K562 (cell line): Measurements from ENCODE around the gene RPS8. TPM values are rescaled to one million over a fixed set of nuclear protein-coding genes. Genes with fewer than 3 reads are reported as not detected.

Source experiments
- CTCFL ChIP-seq: IDR thresholded peaks from 2 replicates; pipeline ENCODE4 v1.6.1; 2011; ENCODE audit warnings: borderline replicate concordance, low read depth, mild to moderate bottlenecking, moderate library complexity, low read length; ENCODE audit not compliant: insufficient read depth, poor library complexity, severe bottlenecking
- GTF3C2 ChIP-seq: IDR thresholded peaks from 3 replicates; pipeline ENCODE4 v1.6.1; 2011; ENCODE audit warnings: borderline replicate concordance, mild to moderate bottlenecking, moderate library complexity; ENCODE audit not compliant: insufficient read length; ENCODE audit errors: extremely low read depth
- HDAC2 ChIP-seq: fragments of 450-650 bp; IDR thresholded peaks from 2 replicates; pipeline ENCODE4 v1.6.1; 2016; ENCODE audit warnings: mild to moderate bottlenecking
- HLTF ChIP-seq: fragments of 450-650 bp; IDR thresholded peaks from 2 replicates; pipeline ENCODE4 v1.6.1; 2016
- MAX ChIP-seq: sonication (generic); formaldehyde crosslinking; IDR thresholded peaks from 2 replicates; pipeline ENCODE4 v1.9.0; 2022; ENCODE audit warnings: mild to moderate bottlenecking, missing genetic modification reagents
- MYBL2 ChIP-seq, 2 experiments: fragments of 450-650 bp in 1 of 2; sonication (generic) in 1 of 2; formaldehyde crosslinking in 1 of 2; IDR thresholded peaks; 2 replicates each; pipeline versions ENCODE4 v1.6.1 to v1.8.1; 2017 to 2022; ENCODE audit warnings: borderline replicate concordance in 1 of 2, inconsistent platforms in 1 of 2, low read depth in 1 of 2, mild to moderate bottlenecking in 1 of 2, missing genetic modification reagents in 1 of 2, moderate library complexity in 1 of 2
- NCOA2 ChIP-seq, 2 experiments: fragments of 450-650 bp; IDR thresholded peaks; 2 replicates each; pipeline ENCODE4 v1.6.1; 2018; ENCODE audit warnings: mild to moderate bottlenecking in 2 of 2, moderate library complexity in 1 of 2; ENCODE audit not compliant: partially characterized antibody in 2 of 2
- ZBTB8A ChIP-seq: fragments of 450-650 bp; IDR thresholded peaks from 2 replicates; pipeline ENCODE4 v1.6.1; 2018; ENCODE audit warnings: mild to moderate bottlenecking, moderate library complexity; ENCODE audit not compliant: partially characterized antibody
- ZNF124 ChIP-seq: sonication (generic); formaldehyde crosslinking; IDR thresholded peaks from 2 replicates; pipeline ENCODE4 v1.8.1; 2022; ENCODE audit warnings: missing genetic modification reagents
- polyA plus RNA-seq, 8 experiments: library from polyadenylated mRNA; depleted of rRNA in 4 of 8; stranded (reverse) in 5 of 8; unstranded in 3 of 8; fragments of >200 nt; fragmentation: Nextera tagmentation in 2 of 8; fragmentation: Illumina TruSeq in 1 of 8; extraction: Ambion mirVana in 2 of 8; extraction: Trizol in 1 of 8; gene quantifications; 2 replicates each; pipeline versions ENCODE4 v1.2.1 to v1.2.3, GENCODE V29; 2011 to 2014; ENCODE audit warnings: inconsistent platforms in 1 of 8, missing spikeins in 1 of 8
- total RNA-seq, 7 experiments: library from RNA; depleted of rRNA in 6 of 7; stranded (reverse); fragments of >200 nt in 6 of 7; fragmentation: Illumina TruSeq in 2 of 7; extraction: Trizol in 2 of 7; gene quantifications; 2 replicates each; pipeline versions ENCODE4 v1.2.1 to v1.2.3, GENCODE V29; 2011 to 2021; ENCODE audit warnings: low replicate concordance in 1 of 7
- TF ChIP-seq, protein P1 (sequence below): sonication (generic); formaldehyde crosslinking; IDR thresholded peaks from 2 replicates; pipeline ENCODE4 v1.8.0; 2023; ENCODE audit warnings: missing genetic modification reagents, mild to moderate bottlenecking, borderline replicate concordance
- TF ChIP-seq, protein P2 (sequence below): IDR thresholded peaks from 3 replicates; pipeline ENCODE4 v1.6.1; 2011; ENCODE audit warnings: borderline replicate concordance, mild to moderate bottlenecking; ENCODE audit not compliant: insufficient read length, insufficient read depth

RPS8 gene
- total and polyA plus RNA-seq, 9 of the 15 experiments (the other 6 are each of a cell fraction or from before 2014, with no cell fraction given), result 2,431 to 4,168 (median 3,109) TPM

DNA sequence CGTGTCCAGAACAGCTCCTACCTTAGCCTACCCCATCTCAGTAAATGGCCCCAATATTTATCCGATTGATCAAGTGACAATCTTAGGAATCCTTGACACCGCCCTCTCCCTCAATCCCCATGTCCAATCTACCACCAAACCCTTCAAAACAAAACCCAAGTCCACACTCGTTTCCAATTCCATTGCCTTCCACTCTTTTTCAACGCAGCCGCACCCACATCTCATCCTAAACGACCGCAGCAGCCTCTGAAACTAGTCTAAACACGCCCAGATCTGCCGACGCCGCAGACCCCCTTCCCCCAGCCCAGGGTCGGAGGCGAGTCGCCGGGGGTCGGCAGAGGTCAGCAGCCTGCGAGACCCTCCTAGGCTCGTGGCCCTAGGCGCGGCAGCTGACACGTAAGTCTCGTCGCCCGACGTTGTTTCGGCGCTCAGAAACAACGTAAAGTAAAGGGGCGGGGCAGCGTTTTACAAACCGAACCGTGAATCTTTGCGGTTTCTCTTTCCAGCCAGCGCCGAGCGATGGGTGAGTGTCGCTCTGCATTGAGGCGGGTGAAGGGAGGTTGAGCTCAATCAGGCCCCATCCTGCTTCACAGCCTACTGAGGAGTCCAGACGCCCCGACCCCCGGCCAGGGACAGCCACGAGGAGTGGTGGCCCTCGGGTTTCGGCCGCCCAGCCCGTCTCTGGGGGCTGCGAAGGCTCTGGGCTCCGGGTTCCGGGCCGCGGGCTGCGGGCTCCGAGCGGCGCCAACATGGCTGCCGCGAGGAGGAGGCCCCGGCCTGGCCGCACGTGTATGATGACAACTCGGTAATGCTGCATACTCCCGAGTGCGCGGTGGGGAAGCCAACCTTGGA lies at the start of gene RPS8 (continued):
- TF ChIP-seq CTCFL (no peak), HLTF (peak; percentile 97), NCOA2 (IDR thresholded peaks at IDR 0.05; ENCODE audit: partially characterized antibody in 2 of 2) (no peak), MYBL2 (IDR thresholded peaks at IDR 0.05; ENCODE audit: low read depth) (peak; percentile 74), MYBL2 (CRISPR knock-in tag; IDR thresholded peaks at IDR 0.05; ENCODE audit: borderline replicate concordance) (no peak), GTF3C2 (no peak), MAX (CRISPR knock-in tag) (peak; percentile 95), HDAC2 (peak; percentile 97), ZNF124 (0 out of 2 replicates have a peak, but pooled peaks have one; percentile 69), ZBTB8A (no peak)
- TF ChIP-seq, protein P1, sequence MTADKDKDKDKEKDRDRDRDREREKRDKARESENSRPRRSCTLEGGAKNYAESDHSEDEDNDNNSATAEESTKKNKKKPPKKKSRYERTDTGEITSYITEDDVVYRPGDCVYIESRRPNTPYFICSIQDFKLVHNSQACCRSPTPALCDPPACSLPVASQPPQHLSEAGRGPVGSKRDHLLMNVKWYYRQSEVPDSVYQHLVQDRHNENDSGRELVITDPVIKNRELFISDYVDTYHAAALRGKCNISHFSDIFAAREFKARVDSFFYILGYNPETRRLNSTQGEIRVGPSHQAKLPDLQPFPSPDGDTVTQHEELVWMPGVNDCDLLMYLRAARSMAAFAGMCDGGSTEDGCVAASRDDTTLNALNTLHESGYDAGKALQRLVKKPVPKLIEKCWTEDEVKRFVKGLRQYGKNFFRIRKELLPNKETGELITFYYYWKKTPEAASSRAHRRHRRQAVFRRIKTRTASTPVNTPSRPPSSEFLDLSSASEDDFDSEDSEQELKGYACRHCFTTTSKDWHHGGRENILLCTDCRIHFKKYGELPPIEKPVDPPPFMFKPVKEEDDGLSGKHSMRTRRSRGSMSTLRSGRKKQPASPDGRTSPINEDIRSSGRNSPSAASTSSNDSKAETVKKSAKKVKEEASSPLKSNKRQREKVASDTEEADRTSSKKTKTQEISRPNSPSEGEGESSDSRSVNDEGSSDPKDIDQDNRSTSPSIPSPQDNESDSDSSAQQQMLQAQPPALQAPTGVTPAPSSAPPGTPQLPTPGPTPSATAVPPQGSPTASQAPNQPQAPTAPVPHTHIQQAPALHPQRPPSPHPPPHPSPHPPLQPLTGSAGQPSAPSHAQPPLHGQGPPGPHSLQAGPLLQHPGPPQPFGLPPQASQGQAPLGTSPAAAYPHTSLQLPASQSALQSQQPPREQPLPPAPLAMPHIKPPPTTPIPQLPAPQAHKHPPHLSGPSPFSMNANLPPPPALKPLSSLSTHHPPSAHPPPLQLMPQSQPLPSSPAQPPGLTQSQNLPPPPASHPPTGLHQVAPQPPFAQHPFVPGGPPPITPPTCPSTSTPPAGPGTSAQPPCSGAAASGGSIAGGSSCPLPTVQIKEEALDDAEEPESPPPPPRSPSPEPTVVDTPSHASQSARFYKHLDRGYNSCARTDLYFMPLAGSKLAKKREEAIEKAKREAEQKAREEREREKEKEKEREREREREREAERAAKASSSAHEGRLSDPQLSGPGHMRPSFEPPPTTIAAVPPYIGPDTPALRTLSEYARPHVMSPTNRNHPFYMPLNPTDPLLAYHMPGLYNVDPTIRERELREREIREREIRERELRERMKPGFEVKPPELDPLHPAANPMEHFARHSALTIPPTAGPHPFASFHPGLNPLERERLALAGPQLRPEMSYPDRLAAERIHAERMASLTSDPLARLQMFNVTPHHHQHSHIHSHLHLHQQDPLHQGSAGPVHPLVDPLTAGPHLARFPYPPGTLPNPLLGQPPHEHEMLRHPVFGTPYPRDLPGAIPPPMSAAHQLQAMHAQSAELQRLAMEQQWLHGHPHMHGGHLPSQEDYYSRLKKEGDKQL (CRISPR knock-in tag), result no peak
- TF ChIP-seq, protein P2, sequence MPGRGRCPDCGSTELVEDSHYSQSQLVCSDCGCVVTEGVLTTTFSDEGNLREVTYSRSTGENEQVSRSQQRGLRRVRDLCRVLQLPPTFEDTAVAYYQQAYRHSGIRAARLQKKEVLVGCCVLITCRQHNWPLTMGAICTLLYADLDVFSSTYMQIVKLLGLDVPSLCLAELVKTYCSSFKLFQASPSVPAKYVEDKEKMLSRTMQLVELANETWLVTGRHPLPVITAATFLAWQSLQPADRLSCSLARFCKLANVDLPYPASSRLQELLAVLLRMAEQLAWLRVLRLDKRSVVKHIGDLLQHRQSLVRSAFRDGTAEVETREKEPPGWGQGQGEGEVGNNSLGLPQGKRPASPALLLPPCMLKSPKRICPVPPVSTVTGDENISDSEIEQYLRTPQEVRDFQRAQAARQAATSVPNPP, result no peak
